GDM1 (cell line): Measurements from ENCODE around the gene GMPPA.
A peak's percentile ranks its signal among the peaks of the same experiment; 100 is the strongest.

Source experiments
- DNase-seq: peaks from one replicate; lab custom pipeline; 2025; lab: John Stamatoyannopoulos, UW

The GMPPA gene

DNA sequence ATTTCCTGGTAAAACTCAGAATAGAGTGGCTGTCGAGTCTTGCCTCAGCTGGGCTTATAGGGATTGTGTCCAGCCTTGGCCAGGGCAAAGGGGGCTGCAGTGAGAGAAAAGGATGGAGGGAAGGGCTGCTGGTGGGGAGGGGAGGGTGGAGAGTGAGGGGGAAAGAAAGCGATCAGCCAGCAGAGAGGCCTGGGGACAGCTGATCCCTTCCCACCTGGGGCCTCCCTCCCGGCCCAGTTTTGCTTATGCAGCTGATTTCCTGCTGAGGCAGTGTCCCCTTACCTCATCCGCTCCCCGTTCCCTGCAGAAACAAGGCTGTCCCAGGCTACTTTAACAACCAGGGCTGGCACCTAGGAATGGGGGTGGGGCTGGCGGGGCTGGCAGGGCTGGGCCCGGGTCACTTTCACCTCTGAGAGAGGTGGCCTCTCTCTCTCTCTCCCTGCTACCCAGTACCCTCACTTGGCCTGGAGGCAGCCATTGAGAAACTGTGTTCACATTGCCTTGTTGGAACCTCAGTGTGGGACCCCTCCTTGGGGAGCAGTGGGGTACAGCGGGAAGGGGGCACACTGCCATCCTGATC, 12.2 kb upstream of the GMPPA start:
- no peak for DNase-seq

DNA sequence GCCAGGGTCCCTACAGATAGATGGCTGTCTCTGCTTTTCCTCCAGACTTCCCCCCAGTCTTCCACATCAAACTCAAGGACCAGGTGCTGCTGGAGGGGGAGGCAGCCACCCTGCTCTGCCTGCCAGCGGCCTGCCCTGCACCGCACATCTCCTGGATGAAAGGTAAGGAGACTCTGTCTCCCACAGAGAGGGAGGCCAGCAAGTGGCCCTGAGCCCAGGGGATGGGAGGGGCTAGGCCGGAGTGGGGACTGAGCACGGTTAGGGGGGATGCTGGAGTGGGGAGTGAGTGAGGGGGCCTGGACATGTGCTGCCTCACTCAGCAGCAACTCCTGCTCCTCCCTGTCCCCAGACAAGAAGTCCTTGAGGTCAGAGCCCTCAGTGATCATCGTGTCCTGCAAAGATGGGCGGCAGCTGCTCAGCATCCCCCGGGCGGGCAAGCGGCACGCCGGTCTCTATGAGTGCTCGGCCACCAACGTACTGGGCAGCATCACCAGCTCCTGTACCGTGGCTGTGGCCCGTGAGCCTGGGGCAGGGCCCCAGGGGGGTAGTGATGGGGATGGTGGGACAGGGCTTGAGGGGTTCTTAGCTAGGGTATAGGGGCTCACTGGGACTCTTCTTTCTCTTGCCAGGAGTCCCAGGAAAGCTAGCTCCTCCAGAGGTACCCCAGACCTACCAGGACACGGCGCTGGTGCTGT, 10.4 kb upstream of the GMPPA start:
- DNase-seq, result no peak

GRCh38 chr2:219488844-219489194, 9.9 kb upstream of the GMPPA start:
- DNase-seq, result no peak

DNA sequence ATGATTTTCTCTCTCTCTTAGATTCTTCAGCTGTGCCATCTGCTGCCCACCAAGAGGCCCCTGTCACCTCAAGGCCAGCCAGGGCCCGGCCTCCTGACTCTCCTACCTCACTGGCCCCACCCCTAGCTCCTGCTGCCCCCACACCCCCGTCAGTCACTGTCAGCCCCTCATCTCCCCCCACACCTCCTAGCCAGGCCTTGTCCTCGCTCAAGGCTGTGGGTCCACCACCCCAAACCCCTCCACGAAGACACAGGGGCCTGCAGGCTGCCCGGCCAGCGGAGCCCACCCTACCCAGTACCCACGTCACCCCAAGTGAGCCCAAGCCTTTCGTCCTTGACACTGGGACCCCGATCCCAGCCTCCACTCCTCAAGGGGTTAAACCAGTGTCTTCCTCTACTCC, 9.4 kb upstream of the GMPPA start:
- DNase-seq, result no peak

- no peak for DNase-seq
These were observed 8.5 kb upstream of the GMPPA start for GRCh38 chr2:219490186-219490585.

DNA sequence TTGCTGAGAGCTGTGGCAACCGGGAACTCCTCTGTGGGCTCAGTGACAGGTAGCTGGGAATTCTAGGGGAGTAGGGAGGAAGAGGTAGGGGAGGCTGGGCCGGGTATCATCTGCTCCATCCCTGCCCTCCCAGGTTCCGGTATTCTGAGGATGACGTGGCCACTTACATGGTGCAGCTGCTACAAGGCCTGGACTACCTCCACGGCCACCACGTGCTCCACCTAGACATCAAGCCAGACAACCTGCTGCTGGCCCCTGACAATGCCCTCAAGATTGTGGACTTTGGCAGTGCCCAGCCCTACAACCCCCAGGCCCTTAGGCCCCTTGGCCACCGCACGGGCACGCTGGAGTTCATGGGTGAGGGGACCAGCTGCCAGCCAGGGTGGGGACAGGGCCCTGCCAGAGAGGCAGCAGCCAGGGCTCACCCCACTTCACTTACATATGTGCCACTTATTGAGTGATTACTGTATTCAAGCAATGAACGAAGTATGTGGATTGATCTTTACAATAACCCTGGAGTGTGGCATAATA, 8.0 kb upstream of the GMPPA start:
- DNase-seq, result no peak

DNA sequence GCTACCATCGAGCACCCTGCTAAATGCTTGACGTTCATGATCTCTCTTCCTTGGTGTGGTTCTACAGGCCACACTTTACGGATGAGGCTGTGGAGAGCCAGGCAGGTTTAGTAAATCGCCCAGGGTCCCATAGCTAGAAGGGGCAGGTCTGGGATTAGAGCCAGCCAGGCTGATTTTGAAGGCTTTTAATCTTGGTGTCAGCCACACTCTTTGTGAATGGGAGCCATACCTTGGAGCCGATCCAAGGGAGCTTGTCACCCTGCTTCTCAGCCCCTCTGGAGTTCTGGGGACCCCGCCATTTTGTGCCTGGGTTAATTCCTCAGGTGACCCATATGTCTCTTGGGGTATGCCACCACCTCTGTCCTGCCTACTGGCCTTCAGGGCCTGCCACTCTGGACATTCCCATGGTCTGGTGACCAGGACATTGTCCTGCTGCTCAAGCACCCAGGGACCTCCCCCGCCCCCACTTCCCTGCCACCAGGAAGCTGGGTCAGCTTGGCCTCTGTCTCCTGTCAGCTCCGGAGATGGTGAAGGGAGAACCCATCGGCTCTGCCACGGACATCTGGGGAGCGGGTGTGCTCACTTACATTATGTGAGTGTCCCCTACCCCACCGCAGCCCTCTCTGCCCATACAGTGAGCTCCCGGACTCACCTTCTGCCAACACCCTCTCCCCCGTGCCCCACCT, 7.3 kb upstream of the GMPPA start:
- DNase-seq, result no peak

DNA sequence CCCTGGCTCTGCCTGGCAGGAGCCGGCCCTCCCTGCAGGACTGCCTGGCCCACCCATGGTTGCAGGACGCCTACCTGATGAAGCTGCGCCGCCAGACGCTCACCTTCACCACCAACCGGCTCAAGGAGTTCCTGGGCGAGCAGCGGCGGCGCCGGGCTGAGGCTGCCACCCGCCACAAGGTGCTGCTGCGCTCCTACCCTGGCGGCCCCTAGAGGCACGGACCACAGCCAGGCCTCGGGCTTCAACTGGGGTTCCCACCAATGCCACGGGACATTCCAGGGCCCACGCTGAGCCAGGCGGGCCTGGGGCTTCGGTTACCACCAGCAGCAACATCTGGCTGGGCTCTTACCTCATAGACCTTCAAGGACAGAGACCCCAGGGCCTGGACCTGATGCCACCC, 6.1 kb upstream of the GMPPA start:
- no peak for DNase-seq

- DNase-seq, result no peak
These were observed 5.6 kb upstream of the GMPPA start for GRCh38 chr2:219493086-219493485.

- no peak for DNase-seq
These were observed 3.6 kb upstream of the GMPPA start for GRCh38 chr2:219494952-219495530.

GRCh38 chr2:219495531-219496122, 3.1 kb upstream of the GMPPA start:
- peak; percentile 46 for DNase-seq

- DNase-seq, result no peak
These were observed 2.4 kb upstream of the GMPPA start for GRCh38 chr2:219496247-219496824.

- no peak for DNase-seq
These were observed 1.7 kb upstream of the GMPPA start for GRCh38 chr2:219496825-219497494.

- no peak for DNase-seq
These were observed 1.0 kb upstream of the GMPPA start for GRCh38 chr2:219497495-219498279.

DNA sequence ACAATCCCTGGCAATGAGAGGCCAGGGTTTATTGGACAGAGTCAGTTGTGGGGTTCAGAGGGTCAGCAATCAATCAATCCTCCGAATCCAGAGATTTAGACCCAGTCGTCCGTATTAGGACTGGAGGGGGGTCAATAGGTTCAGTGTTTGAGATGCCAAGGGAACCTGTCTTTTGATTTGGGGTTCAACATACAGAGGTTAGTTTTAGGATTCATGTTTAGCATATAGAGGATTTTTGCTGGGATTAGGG, 292 bp downstream of the GMPPA start:
- DNase-seq, result no peak

- DNase-seq, result no peak
These were observed 864 bp downstream of the GMPPA start for GRCh38 chr2:219499555-219499954.

- DNase-seq, result no peak
These were observed 1.4 kb downstream of the GMPPA start for GRCh38 chr2:219500135-219500534.

DNA sequence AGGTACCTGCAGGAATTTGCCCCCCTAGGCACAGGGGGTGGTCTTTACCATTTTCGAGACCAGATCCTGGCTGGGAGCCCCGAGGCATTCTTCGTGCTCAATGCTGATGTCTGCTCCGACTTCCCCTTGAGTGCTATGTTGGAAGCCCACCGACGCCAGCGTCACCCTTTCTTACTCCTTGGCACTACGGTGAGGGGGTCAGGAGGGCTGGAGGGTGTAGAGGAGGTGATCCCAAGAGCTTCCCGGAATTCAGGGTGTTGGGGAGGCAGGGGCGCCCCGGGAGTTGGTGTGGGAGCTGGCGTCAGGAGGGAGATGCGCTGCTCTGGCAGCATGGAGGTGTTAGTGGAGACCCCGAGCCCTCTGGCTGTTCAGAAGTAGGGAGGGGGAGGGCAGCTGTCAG, 3.2 kb downstream of the GMPPA start:
- DNase-seq, result no peak

GRCh38 chr2:219502618-219503017, 3.9 kb downstream of the GMPPA start:
- DNase-seq, result no peak

- DNase-seq, result no peak
These were observed 6.9 kb downstream of the GMPPA start for GRCh38 chr2:219505585-219505984.

GRCh38 chr2:219506153-219506801, 7.6 kb downstream of the GMPPA start:
- DNase-seq, result no peak
